ENCODE results near the gene MYH6.
"Not testable (repeated sequence)": the region's sequence is repeated elsewhere in the genome, so short reads cannot be mapped to it uniquely, and the experiment has no call there.

The MYH6 gene

DNA sequence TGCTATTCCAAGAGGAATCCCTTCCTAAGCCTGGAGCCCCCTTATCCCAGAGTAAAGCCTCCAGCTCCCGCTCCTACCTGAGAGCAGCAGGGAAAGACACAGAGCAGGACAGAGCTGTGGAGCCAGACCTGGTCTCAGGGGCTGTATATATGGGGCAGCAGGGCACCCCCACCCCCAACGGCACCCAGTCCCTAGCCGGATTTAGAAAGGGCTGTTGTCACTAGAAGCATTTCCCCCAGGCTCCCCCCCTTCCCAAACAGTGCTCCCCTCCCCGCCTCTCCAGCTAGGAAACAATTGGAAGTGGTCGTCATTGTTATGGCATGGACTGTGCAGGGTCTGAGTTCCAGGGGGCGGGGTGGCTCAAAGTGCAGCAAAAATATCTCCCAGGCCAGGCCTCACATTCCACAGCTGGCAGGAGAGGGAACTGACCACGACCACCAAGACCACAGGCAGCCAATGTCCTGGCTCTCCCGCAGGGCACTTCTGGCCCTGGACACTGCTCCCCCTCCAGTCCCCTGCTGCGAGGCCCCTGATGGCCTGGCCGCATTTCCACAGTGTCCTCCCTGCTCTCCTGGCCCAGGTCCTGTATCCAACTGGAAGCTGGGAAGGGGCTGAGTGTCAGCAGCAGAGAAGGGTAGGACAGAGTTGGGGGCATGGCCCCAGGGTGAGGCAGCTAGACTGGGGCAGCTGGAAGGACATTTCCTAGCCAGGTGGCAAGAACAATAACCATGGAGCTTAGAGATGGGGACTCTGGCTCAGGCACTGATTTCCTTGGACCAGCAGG is 27.7 kb upstream of the MYH6 start, which contains the start of gene MYH7:
Gene MYH7, minus strand, starts transcription at position 118 of the 784 bp plus-strand sequence. CDS start 1,928 bp downstream, outside the sequence.
- no peak for DNase-seq

DNA sequence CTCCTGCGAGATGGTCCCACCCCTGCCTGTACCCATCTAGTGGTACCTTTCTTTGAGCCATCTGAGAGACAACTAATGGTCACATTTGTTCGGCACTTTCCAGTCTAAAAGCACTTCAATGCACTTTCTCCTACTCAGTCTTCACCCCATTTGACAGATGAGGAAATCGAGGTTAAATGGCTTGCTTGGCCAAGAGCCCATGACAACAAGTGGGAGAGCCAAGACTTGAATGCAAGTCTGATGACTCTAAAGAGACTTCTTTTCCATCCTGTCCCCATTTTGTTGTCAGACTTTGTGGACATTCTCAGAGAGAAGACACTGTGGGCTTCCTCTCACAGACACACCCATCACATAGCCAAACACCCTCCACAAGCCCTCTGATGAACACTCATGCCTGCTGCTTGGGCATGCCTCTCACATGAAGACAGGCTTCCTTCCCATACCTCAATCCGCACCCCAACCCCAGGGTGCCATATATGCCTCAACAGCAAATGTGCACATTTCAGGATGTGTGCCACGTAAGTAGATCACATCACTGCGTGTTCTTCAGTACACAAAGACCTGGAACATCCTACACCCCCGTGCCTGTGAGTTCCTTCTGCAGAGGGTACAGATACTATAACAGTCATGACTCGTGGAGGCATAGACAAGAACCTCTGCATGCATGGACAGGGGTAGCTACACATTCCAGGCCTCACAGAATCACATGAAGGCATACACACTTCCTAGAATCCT is 26.6 kb upstream of the MYH6 start:
- DNase-seq: no peak

DNA sequence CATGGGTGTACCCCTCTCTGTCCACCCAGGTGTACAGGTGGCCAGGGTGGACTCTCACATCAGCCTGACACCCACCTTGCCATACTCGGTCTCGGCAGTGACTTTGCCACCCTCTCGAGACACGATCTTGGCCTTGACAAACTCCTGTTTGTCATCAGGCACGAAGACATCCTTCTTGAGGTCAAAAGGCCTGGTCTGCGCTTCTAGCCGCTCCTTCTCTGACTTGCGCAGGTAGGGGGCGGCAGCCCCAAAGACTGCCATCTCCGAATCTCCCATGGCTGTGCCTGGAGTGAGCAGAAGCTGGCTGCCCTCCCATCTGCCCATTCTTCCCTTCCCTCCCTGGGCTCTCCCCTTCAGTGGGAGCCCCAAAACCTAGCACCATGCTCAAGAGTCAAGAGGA is 25.4 kb upstream of the MYH6 start:
- no peak for DNase-seq

DNA sequence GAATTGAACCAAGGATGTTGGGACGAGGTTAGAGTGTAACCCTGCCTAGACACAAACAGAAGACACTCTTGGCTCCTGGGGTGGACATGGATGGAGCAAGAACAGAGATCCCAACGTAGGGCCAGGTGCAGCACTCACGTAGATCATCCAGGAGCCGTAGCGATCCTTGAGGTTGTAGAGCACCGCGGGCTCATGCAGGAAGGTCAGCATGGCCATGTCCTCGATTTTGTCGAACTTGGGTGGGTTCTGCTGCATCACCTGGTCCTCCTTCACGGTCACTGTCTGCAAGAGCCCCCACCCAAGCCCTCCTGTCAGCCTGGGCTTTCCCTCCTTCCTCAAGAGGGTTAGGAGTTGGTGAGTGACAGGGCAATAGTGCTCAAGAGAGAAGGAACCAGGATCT is 24.9 kb upstream of the MYH6 start:
- DNase-seq: no peak

DNA sequence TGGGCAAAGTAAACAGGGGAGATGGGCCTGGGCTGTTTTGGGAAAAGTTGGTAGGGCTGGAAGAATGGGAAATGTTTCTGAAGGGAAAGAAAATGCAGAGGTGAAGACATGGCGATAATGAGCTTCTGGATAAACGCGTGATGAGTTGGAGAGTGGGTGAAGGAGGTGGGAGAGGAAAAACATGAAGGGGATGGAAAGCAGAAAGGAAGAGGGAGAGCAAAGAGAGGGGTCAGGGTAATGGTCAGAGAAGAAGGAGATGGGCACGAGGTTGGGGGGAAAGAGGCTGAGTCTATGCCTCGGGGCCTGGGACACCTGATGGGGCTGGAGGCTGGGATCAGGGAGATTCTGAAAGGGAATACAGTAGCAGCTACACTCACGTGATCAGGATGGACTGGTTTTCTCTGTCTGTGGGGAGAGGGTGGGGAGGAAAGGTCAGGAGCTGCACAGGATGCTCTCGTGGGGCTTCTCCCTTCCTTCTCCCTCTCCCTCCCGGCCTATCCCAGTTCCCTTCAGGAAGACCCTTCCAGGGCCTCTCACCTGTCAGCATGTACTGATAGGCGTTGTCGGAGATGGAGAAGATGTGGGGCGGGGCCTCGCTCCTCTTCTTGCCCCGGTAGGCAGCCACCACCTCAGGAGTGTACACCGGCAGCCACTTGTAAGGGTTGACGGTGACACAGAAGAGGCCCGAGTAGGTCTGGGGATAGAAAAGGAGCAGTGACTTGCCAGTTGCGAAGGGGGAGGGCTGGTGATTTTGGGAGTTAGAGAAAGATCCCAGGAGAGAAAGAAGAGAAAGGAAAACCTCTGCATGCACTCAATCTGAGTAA is 24.2 kb upstream of the MYH6 start:
- DNase-seq: no peak

DNA sequence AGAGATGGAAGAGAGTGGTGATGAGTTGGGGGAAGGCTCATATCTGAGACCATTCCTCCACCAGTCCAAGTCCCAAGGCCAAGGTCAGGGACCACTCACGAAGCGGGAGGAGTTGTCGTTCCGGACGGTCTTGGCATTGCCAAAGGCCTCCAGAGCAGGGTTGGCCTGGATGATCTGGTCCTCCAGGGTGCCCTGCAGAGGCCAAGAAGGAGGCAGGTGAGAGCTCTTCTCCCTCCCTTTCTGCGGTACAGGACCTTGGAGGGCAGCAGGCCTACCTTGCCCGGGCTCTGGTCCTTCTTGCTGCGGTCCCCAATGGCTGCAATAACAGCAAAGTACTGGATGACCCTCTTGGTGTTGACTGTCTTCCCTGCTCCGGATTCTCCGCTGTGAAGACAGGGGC is 23.4 kb upstream of the MYH6 start:
- no peak for DNase-seq

DNA sequence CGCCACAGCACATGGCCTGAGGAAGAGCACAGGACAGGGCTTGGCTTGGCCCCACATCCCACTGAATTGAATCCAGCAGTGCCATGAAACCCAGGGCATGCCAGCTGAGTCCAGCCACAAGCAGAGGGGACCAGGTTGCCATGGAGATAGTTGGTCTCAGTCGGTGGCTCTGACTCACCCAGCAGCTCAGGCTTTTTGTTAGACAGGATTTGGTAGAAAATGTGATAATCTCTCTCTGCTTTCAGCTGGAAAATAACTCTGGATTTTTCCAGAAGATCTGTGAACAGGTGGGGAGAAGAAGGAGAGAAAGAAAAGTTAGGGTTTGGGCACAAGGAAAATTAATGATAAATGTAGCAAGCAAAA is 22.6 kb upstream of the MYH6 start:
- DNase-seq: peak in 2 of 3 experiments; percentile 35 to 63

DNA sequence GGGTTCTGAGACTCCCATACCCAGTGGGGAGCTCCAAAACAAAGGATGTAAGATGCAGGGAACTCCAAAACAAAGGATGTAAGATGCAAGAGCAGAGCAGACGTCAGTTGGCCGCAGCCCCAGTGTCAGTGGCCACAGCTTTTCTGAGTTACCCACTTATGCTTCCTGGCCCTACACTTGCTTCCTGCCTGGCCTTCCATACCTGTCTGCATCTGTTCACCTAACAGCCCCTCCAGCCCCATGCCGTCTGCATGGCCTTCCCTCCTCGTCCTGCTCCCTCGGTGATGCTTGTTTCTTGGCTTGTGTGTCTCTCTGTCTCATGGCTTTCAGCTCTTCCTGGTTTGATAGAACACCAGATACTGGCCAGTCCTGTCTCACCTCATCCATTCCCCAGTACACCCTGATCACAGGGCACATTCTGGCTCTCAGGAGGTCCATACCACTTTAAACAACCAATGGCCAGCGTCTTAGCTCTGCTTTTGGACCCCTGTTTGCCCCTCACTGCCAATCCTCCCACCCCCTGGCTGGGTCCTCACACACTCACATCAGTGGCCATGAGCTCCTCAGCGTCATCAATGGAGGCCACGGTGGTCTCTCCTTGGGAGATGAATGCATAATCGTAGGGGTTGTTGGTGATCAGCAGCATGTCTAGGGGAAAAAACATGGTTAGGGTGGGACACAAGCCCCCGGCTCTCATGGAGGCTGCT is 22.1 kb upstream of the MYH6 start:
- DNase-seq: no peak

DNA sequence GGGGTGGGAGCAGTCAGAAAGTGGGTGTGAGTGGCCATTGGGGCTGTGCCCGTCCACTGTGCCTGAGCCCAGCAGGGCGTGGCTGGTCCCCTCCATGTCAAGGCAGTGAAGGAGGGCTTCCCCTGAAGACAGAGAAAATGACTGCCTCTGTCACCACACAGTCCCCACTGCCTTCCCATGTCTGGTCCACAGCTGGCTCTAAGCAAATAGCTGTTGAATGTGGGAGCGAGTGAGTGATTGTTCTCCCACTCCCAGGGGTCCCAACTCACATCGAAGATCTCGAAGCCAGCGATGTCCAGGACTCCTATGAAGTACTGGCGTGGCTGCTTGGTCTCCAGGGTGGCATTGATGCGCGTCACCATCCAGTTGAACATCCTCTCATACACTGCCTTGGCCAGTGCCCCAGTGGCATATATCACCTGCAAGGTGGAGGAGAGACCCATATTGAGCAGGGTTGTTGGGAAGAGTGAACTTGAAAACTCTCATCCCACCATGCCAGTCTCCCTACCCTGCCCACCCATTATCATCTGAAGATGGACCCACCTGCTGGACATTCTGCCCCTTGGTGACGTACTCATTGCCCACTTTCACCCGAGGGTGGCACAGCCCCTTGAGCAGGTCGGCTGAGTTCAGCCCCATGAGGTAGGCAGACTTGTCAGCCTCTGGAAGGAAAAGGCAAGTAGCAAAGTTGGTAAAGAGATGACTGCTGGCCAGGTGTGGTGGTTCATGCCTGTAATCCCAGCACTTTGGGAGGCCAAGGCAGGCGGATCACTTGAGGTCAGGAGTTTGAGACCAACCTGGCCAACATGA is 20.8 kb upstream of the MYH6 start:
- no peak for DNase-seq

DNA sequence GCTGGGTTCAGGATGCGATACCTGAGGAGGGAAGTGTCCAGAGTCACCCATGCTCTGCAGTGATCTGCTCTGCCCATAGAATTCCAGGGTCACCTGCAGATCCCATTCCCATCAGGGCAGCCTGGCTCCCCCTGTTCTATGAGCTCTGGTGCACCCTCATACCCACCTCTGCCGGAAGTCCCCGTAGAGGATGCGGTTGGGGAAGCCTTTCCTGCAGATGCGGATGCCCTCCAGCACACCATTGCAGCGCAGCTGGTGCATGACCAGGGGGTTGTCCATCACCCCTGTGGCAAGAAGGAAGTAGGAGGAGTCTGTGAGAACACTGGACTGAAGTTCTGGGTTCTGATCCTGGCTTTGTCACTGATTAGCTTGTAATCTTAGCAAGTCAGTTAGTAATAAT is 17.7 kb upstream of the MYH6 start:
- not testable (repeated sequence) for DNase-seq

DNA sequence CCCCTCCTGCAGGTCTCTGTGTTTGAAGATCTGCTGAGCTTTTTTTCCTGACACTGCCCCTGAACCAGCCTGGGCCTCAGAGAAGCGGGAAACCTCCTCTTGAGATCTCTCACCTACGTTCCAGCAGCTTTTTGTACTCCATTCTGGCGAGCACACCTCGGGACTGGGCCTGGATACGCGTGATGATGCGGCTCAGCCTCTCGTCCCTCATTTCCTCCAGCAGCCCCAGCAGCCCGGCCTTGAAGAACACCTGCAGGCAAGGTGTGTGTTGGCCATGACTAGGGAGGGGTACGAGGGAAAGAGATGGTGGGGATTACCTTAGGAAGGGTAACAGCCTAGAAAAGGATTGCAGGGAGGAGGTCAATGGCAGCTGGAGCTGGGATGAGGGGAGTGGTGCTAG is 17.1 kb upstream of the MYH6 start:
- DNase-seq: no peak

DNA sequence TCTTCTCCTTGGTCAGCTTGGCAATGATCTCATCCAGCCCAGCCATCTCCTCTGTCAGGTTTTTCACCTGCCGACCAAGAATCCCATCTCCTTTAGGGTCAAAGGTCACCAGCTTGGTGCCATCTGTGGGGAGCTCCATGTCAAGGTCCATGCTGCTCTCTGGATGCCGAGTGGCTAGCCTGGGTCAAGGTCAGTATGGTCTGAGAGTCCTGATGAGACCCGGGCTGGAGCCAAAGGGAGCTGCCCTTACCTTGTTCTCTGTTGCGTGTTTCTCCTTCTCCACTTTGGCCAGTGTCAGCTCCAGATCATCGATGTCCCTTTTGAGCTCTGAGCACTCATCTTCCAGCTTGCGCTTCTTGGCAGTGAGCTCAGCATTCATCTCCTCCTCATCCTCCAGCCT is 15.6 kb upstream of the MYH6 start:
- DNase-seq: no peak

DNA sequence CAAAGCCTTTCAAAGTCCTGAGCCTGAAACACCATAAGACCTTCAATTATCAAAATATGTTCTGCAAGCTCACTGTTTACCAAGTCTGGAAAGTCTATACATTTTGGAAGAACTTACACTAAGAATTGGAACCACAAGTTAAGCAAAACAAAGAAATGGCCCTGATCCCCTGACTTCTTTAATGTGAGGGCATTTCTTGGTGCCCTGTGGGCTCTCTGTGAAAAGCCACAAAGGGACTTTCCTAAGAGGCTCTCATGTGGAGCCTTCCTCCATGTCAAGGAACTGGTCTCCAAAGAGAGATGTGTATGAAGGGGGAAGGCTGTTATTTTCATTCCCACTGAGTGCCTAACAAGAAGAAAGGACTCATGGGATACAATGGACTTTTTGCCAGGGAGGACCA is 13.5 kb upstream of the MYH6 start:
- DNase-seq: no peak

DNA sequence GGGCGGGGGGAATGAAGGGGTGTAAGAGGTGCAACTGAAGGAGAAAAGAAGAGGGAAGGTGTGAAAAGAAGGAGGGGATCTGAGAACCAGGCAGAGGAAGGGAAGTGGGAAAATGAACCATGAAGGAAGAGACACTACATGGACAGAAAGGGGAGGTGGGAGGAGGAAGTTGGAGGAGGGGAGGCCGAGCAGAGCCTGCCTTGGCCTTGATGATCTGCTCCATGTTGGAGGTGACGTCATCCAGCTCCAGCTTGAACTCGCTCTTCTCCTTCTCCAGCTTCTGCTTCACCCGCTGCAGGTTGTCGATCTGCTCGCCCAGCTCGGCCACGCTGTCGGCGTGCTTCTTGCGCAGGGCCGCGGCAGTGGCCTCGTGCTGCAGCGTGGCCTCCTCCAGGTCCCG is 11.6 kb upstream of the MYH6 start:
- DNase-seq: not testable (repeated sequence)

DNA sequence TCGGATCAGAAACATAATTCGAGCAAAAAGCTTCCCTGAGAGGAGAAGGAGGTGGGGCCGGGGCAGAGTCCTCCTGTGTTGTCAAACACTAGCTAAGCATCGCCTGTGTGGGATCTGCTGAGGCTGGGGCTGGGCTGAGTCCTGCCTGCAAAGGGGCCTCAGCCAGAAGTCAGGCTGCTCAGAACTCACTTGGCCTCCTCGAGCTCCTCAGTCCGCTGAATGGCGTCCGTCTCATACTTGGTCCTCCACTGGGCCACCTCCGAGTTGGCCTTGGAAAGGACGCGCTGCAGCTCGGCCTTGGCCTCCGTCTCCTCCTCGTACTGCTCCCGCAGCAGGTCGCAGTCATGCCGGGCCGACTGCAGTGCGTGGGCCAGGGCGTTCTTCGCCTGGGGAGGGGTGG is 9.9 kb upstream of the MYH6 start:
- DNase-seq: no peak

DNA sequence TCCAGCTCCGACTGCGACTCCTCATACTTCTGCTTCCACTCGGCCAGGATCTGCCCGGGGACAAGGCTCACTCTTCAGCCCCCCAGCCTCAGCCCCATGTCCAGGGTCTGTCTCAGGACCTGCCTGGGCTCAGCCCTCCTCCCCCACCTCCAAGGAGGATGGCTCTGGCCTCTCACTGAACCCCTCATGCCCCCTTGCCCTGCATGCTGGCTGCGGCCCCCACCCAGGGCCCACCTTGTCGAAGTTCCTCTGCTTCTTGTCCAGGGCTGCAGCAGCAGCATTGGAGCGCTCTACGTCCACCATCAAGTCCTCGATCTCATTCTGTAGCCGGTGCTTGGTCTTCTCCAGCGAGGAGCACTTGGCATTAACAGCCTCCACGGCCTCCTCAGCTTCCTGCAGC is 9.2 kb upstream of the MYH6 start:
- not testable (repeated sequence) for DNase-seq

DNA sequence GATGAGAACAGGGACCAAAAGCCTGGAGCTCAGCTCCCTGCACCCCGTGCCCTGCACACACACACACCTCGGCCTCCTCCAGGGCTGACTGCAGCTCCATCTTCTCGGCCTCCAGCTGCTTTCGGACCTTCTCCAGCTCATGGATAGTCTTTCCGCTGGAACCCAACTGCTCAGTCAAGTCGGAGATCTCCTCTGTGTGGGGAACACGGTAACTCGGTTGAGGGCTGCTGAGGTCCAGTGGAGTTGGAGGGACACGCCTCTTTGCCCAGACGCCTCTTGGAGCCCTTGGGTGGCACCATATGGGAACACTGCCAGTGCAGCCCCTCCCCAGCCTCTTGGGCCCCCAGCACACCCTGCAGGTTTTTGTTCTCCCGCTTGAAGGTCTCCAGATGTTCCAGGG is 8.7 kb upstream of the MYH6 start:
- no peak for DNase-seq

DNA sequence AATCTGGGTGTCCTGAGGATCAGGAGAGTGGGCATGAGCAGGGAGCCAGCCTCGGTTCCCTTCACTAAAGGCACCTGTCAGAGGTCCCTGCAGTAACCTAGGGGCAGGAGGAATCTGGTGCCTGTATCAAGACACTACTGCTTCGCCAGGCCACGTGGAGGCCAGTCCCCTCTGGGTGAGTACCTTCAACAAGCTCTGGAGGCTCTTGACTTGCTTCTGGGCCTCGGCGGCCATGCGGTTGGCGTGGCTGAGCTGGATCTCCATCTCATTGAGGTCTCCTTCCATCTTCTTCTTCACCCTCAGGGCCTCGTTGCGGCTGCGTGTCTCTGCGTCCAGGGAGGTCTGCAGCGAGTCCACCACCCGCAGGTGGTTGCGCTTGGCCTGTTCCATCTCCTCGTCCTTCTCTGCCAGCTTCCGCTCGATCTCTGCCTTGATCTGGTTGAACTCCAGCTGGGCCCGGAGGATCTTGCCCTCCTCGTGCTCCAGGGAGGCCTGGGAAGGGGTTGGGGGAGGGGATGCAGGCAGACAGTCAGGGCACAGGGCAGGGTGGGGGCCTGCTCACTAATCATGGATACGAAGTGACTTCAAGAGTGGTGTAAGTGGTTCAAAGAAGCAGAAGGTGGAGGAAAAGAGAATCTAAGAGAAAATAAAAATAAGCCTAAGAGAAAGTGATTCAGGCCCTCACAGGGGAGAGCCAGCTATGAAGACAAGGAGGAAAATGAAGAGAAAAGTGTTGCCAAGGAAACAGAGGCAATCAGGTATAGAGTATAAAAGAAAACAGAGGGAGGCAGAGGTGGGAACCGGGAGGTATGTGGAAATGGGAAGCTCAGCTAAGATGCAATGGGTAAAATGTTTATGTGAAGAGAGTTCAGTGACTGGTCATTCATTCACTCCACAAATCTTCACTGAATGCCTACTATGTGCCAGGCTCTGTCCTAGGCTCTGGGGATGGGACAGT is 8.0 kb upstream of the MYH6 start:
- DNase-seq: no peak

DNA sequence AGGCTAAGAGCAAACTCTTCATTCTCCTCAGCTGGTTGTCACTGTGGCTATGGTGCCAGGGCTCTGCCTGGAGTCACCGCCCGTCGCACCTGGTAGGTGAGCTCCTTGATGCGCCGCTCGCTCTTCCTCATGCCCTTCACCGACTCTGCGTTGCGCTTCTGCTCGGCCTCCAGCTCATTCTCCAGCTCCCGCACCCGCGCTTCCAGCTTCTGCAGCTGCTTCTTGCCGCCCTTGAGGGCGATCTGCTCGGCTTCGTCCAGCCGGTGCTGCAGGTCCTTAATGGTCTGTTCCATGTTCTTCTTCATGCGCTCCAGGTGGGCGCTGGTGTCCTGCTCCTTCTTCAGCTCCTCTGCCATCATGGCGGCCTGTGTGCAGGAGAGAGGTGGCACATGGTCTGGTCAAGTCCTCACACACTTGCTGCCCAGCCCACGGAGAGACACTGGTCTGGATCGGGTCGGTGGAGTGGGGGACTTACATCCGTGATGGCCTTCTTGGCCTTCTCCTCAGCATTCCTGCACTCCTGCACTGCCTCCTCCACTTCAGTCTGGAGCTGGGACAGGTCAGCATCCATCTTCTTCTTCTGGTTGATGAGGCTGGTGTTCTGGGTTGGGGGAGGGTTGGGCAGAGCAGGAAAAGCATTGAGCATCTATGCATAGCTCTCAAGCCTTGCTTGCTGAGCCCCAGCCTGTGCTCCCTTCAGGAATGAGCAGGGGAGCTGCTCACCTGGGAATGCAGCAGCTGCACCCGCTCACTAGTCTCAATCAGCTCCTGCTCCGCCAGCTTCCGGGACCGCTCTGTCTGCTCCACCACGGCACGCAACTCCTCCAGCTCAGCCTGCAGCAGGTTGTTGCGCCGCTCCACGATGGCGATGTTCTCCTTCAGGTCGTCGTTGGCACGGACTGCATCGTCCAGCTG is 7.1 kb upstream of the MYH6 start:
- DNase-seq: no peak

DNA sequence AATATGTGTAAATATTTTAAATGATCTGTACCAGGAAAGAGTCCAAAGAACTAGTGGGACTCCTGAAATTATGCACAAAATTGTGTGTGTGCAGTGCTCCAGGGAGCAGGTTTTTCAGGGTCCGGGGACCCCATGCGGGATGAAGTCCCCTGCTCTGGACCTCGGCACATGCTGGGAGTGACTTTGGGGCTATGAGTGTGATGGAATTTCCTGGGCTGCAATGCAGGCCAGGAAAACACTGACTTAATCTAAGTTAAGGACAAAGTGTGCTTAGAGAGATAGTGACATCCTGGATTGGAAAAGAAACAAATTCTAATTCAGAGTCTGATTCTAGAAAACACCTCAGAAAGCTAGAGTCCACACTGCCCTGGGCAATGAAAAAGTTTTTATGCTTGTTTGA is 6.2 kb upstream of the MYH6 start:
- DNase-seq: no peak

Measured in NCI-H1417 (cell line).